Measurements from ENCODE around the gene TIMM50.
"Not testable (repeated sequence)": the region's sequence is repeated elsewhere in the genome, so short reads cannot be mapped to it uniquely, and the experiment has no call there.

TIMM50 gene

GRCh38 chr19:39469567-39469966 is 11.1 kb upstream of the TIMM50 start:
- WGBS, 2 experiments = 86 to 87% methylated on average over 6 of the region's 6 CpGs
- Histone ChIP-seq H3K4me3 (ENCODE audit: insufficient read depth, low read depth, low read length) (no peak overlapping the region), H3K36me3 (ENCODE audit: control insufficient read depth, insufficient read depth, low read length) (peaks cover 66% of the 10 kb centered on the region), H3K27me3 (ENCODE audit: control insufficient read depth, insufficient read depth, low read length, poor library complexity, severe bottlenecking) (no peaks in the 10 kb centered on the region), H3K9me3 (ENCODE audit: control insufficient read depth, low read length) (no peaks in the 10 kb centered on the region), H3K27ac (ENCODE audit: insufficient read depth, low read depth, low read length, poor library complexity, severe bottlenecking) (no peak overlapping the region), H3K4me1 (ENCODE audit: control insufficient read depth, insufficient read depth, low read length) (no peaks in the 10 kb centered on the region)

GRCh38 chr19:39470724-39471339 is 9.8 kb upstream of the TIMM50 start:
- Histone ChIP-seq H3K9me3 (ENCODE audit: control insufficient read depth, low read length) (no peaks in the 10 kb centered on the region), H3K27ac (ENCODE audit: insufficient read depth, low read depth, low read length, poor library complexity, severe bottlenecking) (no peak overlapping the region), H3K4me1 (ENCODE audit: control insufficient read depth, insufficient read depth, low read length) (no peaks in the 10 kb centered on the region), H3K36me3 (ENCODE audit: control insufficient read depth, insufficient read depth, low read length) (peaks cover 65% of the 10 kb centered on the region), H3K4me3 (ENCODE audit: insufficient read depth, low read depth, low read length) (no peak overlapping the region), H3K27me3 (ENCODE audit: control insufficient read depth, insufficient read depth, low read length, poor library complexity, severe bottlenecking) (no peaks in the 10 kb centered on the region)
- WGBS, 2 experiments = 90 to 98% methylated on average over 7 of the region's 7 CpGs

- Histone ChIP-seq H3K27me3 (ENCODE audit: control insufficient read depth, insufficient read depth, low read length, poor library complexity, severe bottlenecking) (no peaks in the 10 kb centered on the region), H3K4me1 (ENCODE audit: control insufficient read depth, insufficient read depth, low read length) (no peaks in the 10 kb centered on the region), H3K27ac (ENCODE audit: insufficient read depth, low read depth, low read length, poor library complexity, severe bottlenecking) (no peak overlapping the region), H3K36me3 (ENCODE audit: control insufficient read depth, insufficient read depth, low read length) (peaks cover 66% of the 10 kb centered on the region), H3K9me3 (ENCODE audit: control insufficient read depth, low read length) (no peaks in the 10 kb centered on the region), H3K4me3 (ENCODE audit: insufficient read depth, low read depth, low read length) (no peak overlapping the region)
- WGBS, 2 experiments = 96 to 98% methylated on average over 8 of the region's 8 CpGs
Observed at GRCh38 chr19:39471756-39472536, 8.7 kb upstream of the TIMM50 start.

- H3K36me3 ChIP-seq (ENCODE audit: control insufficient read depth, insufficient read depth, low read length) = peaks cover 59% of the 10 kb centered on the region
- no peak overlapping the region for H3K27ac ChIP-seq (ENCODE audit: insufficient read depth, low read depth, low read length, poor library complexity, severe bottlenecking)
- H3K27me3 ChIP-seq (ENCODE audit: control insufficient read depth, insufficient read depth, low read length, poor library complexity, severe bottlenecking) = no peaks in the 10 kb centered on the region
- 95 to 96% methylated on average over 32 of the region's 32 CpGs for WGBS, 2 experiments
- no peak overlapping the region for H3K4me3 ChIP-seq (ENCODE audit: insufficient read depth, low read depth, low read length)
- no peaks in the 10 kb centered on the region for H3K4me1 ChIP-seq (ENCODE audit: control insufficient read depth, insufficient read depth, low read length)
- no peaks in the 10 kb centered on the region for H3K9me3 ChIP-seq (ENCODE audit: control insufficient read depth, low read length)
Observed at GRCh38 chr19:39472746-39473442, 7.7 kb upstream of the TIMM50 start.

- Histone ChIP-seq H3K4me1 (ENCODE audit: control insufficient read depth, insufficient read depth, low read length) (no peaks in the 10 kb centered on the region), H3K27ac (ENCODE audit: insufficient read depth, low read depth, low read length, poor library complexity, severe bottlenecking) (no peak overlapping the region), H3K9me3 (ENCODE audit: control insufficient read depth, low read length) (no peaks in the 10 kb centered on the region), H3K27me3 (ENCODE audit: control insufficient read depth, insufficient read depth, low read length, poor library complexity, severe bottlenecking) (no peaks in the 10 kb centered on the region), H3K4me3 (ENCODE audit: insufficient read depth, low read depth, low read length) (no peak overlapping the region), H3K36me3 (ENCODE audit: control insufficient read depth, insufficient read depth, low read length) (peaks cover 56% of the 10 kb centered on the region)
- WGBS, 2 experiments = 94 to 95% methylated on average over 11 of the region's 11 CpGs
Observed at GRCh38 chr19:39473443-39473960, 7.1 kb upstream of the TIMM50 start.

GRCh38 chr19:39474139-39474620 is 6.5 kb upstream of the TIMM50 start:
- Histone ChIP-seq H3K4me1 (ENCODE audit: control insufficient read depth, insufficient read depth, low read length) (no peaks in the 10 kb centered on the region), H3K27me3 (ENCODE audit: control insufficient read depth, insufficient read depth, low read length, poor library complexity, severe bottlenecking) (no peaks in the 10 kb centered on the region), H3K27ac (ENCODE audit: insufficient read depth, low read depth, low read length, poor library complexity, severe bottlenecking) (no peak overlapping the region), H3K9me3 (ENCODE audit: control insufficient read depth, low read length) (no peaks in the 10 kb centered on the region), H3K36me3 (ENCODE audit: control insufficient read depth, insufficient read depth, low read length) (peaks cover 53% of the 10 kb centered on the region), H3K4me3 (ENCODE audit: insufficient read depth, low read depth, low read length) (no peak overlapping the region)
- WGBS, 2 experiments = 66% methylated on average over 9 of the region's 9 CpGs

GRCh38 chr19:39475748-39476147 is 4.9 kb upstream of the TIMM50 start:
- Histone ChIP-seq H3K4me1 (ENCODE audit: control insufficient read depth, insufficient read depth, low read length) (no peaks in the 10 kb centered on the region), H3K27me3 (ENCODE audit: control insufficient read depth, insufficient read depth, low read length, poor library complexity, severe bottlenecking) (no peaks in the 10 kb centered on the region), H3K9me3 (ENCODE audit: control insufficient read depth, low read length) (no peaks in the 10 kb centered on the region), H3K36me3 (ENCODE audit: control insufficient read depth, insufficient read depth, low read length) (peaks cover 39% of the 10 kb centered on the region), H3K27ac (ENCODE audit: insufficient read depth, low read depth, low read length, poor library complexity, severe bottlenecking) (no peak overlapping the region), H3K4me3 (ENCODE audit: insufficient read depth, low read depth, low read length) (no peak overlapping the region)
- 97 to 99% methylated on average over 2 of the region's 2 CpGs for WGBS, 2 experiments

- not testable (repeated sequence) for H3K27me3 ChIP-seq (ENCODE audit: control insufficient read depth, insufficient read depth, low read length, poor library complexity, severe bottlenecking); H3K9me3 ChIP-seq (ENCODE audit: control insufficient read depth, low read length); H3K4me1 ChIP-seq (ENCODE audit: control insufficient read depth, insufficient read depth, low read length); H3K4me3 ChIP-seq (ENCODE audit: insufficient read depth, low read depth, low read length); H3K27ac ChIP-seq (ENCODE audit: insufficient read depth, low read depth, low read length, poor library complexity, severe bottlenecking)
- WGBS, 2 experiments = 87% methylated on average over 11 of the region's 11 CpGs
- H3K36me3 ChIP-seq (ENCODE audit: control insufficient read depth, insufficient read depth, low read length) = peaks cover 21% of the 10 kb centered on the region
Observed at GRCh38 chr19:39479319-39479801, 1.3 kb upstream of the TIMM50 start.

- 77 to 82% methylated on average over 10 of the region's 10 CpGs for WGBS, 2 experiments
- Histone ChIP-seq H3K9me3 (ENCODE audit: control insufficient read depth, low read length) (no peaks in the 10 kb centered on the region), H3K4me1 (ENCODE audit: control insufficient read depth, insufficient read depth, low read length) (peaks cover 6% of the 10 kb centered on the region), H3K4me3 (ENCODE audit: insufficient read depth, low read depth, low read length) (peak overlapping the region; percentile 88), H3K36me3 (ENCODE audit: control insufficient read depth, insufficient read depth, low read length) (peaks cover 16% of the 10 kb centered on the region), H3K27ac (ENCODE audit: insufficient read depth, low read depth, low read length, poor library complexity, severe bottlenecking) (no peak overlapping the region), H3K27me3 (ENCODE audit: control insufficient read depth, insufficient read depth, low read length, poor library complexity, severe bottlenecking) (no peaks in the 10 kb centered on the region)
Observed at GRCh38 chr19:39479916-39480315, 722 bp upstream of the TIMM50 start.

- peaks cover 14% of the 10 kb centered on the region for H3K36me3 ChIP-seq (ENCODE audit: control insufficient read depth, insufficient read depth, low read length)
- H3K9me3 ChIP-seq (ENCODE audit: control insufficient read depth, low read length) = no peaks in the 10 kb centered on the region
- no peaks in the 10 kb centered on the region for H3K27me3 ChIP-seq (ENCODE audit: control insufficient read depth, insufficient read depth, low read length, poor library complexity, severe bottlenecking)
- H3K4me1 ChIP-seq (ENCODE audit: control insufficient read depth, insufficient read depth, low read length) = peaks cover 6% of the 10 kb centered on the region
- peak overlapping the region; percentile 88 for H3K4me3 ChIP-seq (ENCODE audit: insufficient read depth, low read depth, low read length)
- H3K27ac ChIP-seq (ENCODE audit: insufficient read depth, low read depth, low read length, poor library complexity, severe bottlenecking) = peak overlapping the region; percentile 11
- 2 to 3% methylated on average over 12 of the region's 12 CpGs for WGBS, 2 experiments
Observed at GRCh38 chr19:39481229-39481545, 549 bp downstream of the TIMM50 start.
